HUES64 (cell line): ENCODE results near the gene DNAH3. TPM values are rescaled to one million over a fixed set of nuclear protein-coding genes. Genes with fewer than 3 reads are reported as not detected.
"Not testable (repeated sequence)": the region's sequence is repeated elsewhere in the genome, so short reads cannot be mapped to it uniquely, and the experiment has no call there.

Experiments
- H3K27ac ChIP-seq: 2 replicates; pipeline ENCODE4 v1.7.0; 2013; ENCODE audit warnings: low read depth, low read length, inconsistent platforms
- H3K27me3 ChIP-seq: 2 replicates; pipeline ENCODE4 v1.6.1; 2013; ENCODE audit warnings: mild to moderate bottlenecking, low read length; ENCODE audit not compliant: insufficient read depth
- H3K36me3 ChIP-seq: 2 replicates; pipeline ENCODE4 v1.6.1; 2013; ENCODE audit warnings: mild to moderate bottlenecking, low read length; ENCODE audit not compliant: insufficient read depth
- H3K4me1 ChIP-seq: 2 replicates; pipeline ENCODE4 v1.6.1; 2013; ENCODE audit warnings: mild to moderate bottlenecking, low read length, moderate library complexity; ENCODE audit not compliant: insufficient read depth
- H3K4me3 ChIP-seq: 2 replicates; pipeline ENCODE4 v1.5.1; 2013; ENCODE audit warnings: mild to moderate bottlenecking, low read length, moderate library complexity
- H3K9ac ChIP-seq: 2 replicates; pipeline ENCODE4 v1.6.1; 2013; ENCODE audit warnings: mild to moderate bottlenecking, low read depth, low read length
- H3K9me3 ChIP-seq: 2 replicates; pipeline ENCODE4 v1.6.1; 2013; ENCODE audit warnings: low read depth, low read length; ENCODE audit not compliant: insufficient read depth
- WGBS: fragments of 150-250, 120-280 bp; methylation state at CpG from one replicate; pipeline ENCODE4 v1.1.7; 2013; ENCODE audit warnings: missing lambda C conversion rate; 5-methylcytosine and 5-hydroxymethylcytosine counted together
- polyA plus RNA-seq, 2 experiments: library from polyadenylated mRNA; stranded (reverse); fragments of 50-300 nt; gene quantifications; one replicate each; pipeline ENCODE4 v1.2.3, GENCODE V29; 2013

DNAH3 gene, protein sequence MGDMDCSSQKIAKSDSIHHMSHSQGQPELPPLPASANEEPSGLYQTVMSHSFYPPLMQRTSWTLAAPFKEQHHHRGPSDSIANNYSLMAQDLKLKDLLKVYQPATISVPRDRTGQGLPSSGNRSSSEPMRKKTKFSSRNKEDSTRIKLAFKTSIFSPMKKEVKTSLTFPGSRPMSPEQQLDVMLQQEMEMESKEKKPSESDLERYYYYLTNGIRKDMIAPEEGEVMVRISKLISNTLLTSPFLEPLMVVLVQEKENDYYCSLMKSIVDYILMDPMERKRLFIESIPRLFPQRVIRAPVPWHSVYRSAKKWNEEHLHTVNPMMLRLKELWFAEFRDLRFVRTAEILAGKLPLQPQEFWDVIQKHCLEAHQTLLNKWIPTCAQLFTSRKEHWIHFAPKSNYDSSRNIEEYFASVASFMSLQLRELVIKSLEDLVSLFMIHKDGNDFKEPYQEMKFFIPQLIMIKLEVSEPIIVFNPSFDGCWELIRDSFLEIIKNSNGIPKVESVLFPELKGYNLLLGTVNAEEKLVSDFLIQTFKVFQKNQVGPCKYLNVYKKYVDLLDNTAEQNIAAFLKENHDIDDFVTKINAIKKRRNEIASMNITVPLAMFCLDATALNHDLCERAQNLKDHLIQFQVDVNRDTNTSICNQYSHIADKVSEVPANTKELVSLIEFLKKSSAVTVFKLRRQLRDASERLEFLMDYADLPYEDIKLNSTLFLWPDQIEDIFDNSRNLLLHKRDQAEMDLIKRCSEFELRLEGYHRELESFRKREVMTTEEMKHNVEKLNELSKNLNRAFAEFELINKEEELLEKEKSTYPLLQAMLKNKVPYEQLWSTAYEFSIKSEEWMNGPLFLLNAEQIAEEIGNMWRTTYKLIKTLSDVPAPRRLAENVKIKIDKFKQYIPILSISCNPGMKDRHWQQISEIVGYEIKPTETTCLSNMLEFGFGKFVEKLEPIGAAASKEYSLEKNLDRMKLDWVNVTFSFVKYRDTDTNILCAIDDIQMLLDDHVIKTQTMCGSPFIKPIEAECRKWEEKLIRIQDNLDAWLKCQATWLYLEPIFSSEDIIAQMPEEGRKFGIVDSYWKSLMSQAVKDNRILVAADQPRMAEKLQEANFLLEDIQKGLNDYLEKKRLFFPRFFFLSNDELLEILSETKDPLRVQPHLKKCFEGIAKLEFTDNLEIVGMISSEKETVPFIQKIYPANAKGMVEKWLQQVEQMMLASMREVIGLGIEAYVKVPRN (N-terminal part only)
- 0.55 TPM for polyA plus RNA-seq (2013, experiment 1 of 2)
- 0.70 TPM for polyA plus RNA-seq (2013, experiment 2 of 2)

DNA sequence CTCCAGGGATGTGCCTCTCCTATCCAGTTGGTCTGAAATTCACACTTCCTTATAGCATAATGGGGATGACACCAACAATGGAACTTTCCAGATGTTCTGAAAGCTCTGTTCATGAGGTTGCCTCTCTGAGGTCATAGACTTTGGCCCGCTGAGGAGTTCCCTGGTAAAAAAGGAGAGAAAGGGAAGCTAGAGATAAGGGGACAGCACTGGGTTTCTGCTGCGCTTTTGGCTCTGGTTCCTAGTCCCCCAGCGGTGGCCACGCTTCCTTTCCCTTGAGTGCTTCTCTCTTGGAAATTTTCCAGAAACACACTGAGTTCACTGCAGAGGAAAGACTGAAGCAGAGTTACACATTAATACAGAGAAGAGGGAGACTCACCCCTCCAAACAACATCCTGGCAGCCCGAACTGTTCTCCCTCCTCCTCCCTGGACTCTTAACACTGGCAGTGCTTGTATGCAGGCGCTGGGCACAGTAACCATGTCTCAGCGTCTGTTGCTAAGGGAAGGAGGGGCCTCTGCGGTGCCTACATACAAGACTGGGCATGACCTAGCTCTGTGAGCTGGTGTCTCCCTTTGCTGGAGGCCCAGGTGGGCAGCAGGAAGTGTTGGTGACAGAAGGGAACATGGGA, at the start of gene DNAH3:
Gene DNAH3, minus strand, starts transcription at position 472 of the 627 bp plus-strand sequence. CDS start 527 bp downstream, outside the sequence.
- 89% methylated on average over 8 of the region's 8 CpGs for WGBS
- no peaks in the 10 kb centered on the region for H3K4me1 ChIP-seq
- no peaks in the 10 kb centered on the region for H3K36me3 ChIP-seq
- H3K27me3 ChIP-seq, result no peaks in the 10 kb centered on the region
- no peak within 1 kb of the TSS for H3K9ac ChIP-seq
- no peaks in the 10 kb centered on the region for H3K9me3 ChIP-seq
- H3K27ac ChIP-seq, result no peak within 1 kb of the TSS
- H3K4me3 ChIP-seq, result no peak within 1 kb of the TSS

DNA sequence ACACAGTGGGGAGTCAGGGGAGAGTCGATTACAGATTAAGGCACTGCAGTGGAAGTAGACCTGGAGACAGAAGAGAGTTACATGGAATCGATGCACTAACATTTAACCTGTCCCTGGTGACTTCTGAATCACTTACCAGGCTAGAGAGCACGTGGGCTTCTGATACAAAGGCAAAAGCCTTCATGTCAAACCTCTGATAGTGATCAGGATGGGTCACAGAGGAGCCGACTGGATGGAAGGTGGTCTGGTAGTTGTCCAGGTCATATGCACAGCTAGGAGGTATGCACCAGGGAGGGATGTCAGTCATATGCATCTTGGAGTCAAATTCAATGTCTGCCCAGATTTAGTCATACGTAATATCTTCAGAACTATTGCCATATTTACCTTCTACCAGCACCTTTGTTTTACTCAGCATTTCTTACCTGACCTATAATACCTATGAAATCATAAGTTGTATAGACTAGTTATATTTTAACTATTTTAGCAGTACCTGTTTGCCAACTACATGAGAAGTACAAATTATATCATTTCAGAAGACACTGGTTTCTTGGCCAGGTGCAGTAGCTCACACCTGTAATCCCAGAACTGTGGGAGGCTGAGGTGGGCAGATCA, 49.1 kb upstream of the DNAH3 start:
- Histone ChIP-seq H3K27me3 (peaks cover 2% of the 10 kb centered on the region; the same call in 1 of the 2 replicates), H3K36me3 (no peaks in the 10 kb centered on the region), H3K9ac (no peak overlapping the region), H3K4me3 (no peak overlapping the region), H3K27ac (no peak overlapping the region), H3K4me1 (no peaks in the 10 kb centered on the region), H3K9me3 (no peaks in the 10 kb centered on the region)
- WGBS, result 90% methylated on average over 5 of the region's 5 CpGs

DNA sequence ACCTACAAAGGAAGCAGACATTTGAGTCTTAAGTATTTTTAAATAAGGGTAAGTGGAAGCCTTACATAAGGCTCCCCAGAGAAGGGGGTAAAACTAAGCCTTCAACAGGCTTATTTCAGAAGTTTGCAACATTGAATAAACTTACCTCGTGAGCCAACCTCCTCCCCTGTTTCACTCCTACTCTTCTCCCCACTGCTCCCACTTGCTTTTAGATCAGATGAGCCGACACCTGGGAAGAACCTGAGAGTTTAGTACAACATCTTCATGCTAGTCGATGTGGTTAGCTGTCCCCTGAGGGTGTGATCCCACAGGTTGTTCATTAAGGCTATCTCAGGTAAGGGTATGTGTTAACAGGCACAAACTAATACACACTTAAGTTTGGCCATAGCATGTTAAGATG, 47.0 kb upstream of the DNAH3 start:
- Histone ChIP-seq H3K27me3 (peaks cover 2% of the 10 kb centered on the region; the same call in 1 of the 2 replicates), H3K27ac (no peak overlapping the region), H3K36me3 (no peaks in the 10 kb centered on the region), H3K9ac (no peak overlapping the region), H3K9me3 (no peaks in the 10 kb centered on the region), H3K4me3 (no peak overlapping the region), H3K4me1 (no peaks in the 10 kb centered on the region)
- WGBS, result 82% methylated on average over 3 of the region's 3 CpGs

DNA sequence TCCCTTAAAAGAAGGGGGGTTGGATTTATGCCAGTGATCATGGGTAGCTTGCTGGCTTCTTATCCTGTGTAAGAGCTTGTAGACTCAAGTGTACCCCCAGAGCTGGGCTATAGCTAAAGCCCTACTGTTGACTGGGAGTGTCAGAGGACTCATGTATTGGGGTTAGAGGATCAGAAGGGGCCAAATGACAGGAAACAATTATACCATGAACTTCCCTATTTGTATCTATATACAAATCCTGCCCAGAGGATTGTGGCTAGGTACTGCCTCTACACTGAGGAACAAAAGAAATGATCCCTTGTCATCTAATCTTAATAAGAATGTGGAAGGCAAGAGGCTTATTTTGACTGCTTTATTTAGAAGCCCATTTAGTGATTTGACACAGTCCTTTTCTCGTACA, 46.5 kb upstream of the DNAH3 start:
- H3K4me1 ChIP-seq, result no peaks in the 10 kb centered on the region
- H3K9ac ChIP-seq, result no peak overlapping the region
- H3K27ac ChIP-seq, result no peak overlapping the region
- H3K4me3 ChIP-seq, result no peak overlapping the region
- H3K36me3 ChIP-seq, result no peaks in the 10 kb centered on the region
- peaks cover 2% of the 10 kb centered on the region; the same call in 1 of the 2 replicates for H3K27me3 ChIP-seq
- H3K9me3 ChIP-seq, result no peaks in the 10 kb centered on the region
- WGBS, result 89% methylated on average over 1 of the region's 1 CpG

DNA sequence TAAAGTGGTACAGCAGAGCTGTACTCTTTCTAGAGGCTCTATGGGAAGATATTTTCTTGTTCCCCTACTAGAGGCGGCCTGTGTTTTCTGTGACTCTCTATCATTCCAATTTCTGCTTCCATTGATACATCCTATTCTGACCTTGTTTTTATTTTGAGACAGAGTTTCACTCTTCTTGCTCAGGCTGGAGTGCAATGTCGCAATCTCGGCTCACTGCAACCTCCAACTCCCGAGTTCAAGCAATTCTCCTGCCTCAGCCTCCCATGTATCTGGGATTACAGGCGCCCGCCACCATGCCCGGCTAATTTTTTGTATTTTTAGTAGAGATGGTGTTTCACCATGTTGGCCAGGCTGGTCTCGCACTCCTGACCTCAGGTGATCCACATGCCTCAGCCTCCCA, 44.7 kb upstream of the DNAH3 start:
- 97% methylated on average over 8 of the region's 8 CpGs for WGBS
- not testable (repeated sequence) for H3K9me3 ChIP-seq

DNA sequence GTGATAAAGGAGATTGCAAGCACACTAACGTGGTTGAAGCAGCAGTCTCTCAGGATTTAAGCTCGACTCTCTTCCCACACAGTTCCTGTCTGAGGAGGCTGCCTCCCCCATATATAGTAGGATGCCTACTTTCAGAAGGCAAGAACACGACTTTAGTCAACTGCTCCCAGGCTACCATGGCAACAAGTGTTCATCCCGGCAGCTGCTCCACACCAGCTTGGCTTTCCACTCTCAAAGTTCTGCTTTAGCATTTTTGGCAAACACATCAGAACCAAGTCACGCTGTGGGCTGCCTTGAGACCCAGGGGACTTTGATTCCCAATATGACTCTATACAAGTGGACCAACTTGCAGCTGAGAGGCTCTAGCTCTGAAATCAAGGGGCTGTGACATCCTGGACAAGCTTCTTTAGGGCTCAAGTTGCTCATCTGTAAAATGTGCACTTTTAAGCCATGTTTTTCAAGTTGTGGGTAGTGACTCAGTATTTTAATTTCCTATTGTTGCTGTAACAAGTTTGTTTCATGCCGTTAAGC, 44.2 kb upstream of the DNAH3 start:
- Histone ChIP-seq H3K4me1 (no peaks in the 10 kb centered on the region), H3K9me3 (0 out of 2 replicates have a peak, but pooled peaks cover 2% of the 10 kb centered on the region), H3K9ac (no peak overlapping the region), H3K27me3 (peaks cover 2% of the 10 kb centered on the region; the same call in 1 of the 2 replicates), H3K4me3 (no peak overlapping the region), H3K36me3 (no peaks in the 10 kb centered on the region), H3K27ac (no peak overlapping the region)
- WGBS, result 89% methylated on average over 6 of the region's 6 CpGs

More for the DNA sequence above, 44.7 kb upstream of the DNAH3 start:
- not testable (repeated sequence) for H3K4me1 ChIP-seq, H3K27ac ChIP-seq, H3K27me3 ChIP-seq, H3K9ac ChIP-seq, H3K36me3 ChIP-seq, H3K4me3 ChIP-seq

DNA sequence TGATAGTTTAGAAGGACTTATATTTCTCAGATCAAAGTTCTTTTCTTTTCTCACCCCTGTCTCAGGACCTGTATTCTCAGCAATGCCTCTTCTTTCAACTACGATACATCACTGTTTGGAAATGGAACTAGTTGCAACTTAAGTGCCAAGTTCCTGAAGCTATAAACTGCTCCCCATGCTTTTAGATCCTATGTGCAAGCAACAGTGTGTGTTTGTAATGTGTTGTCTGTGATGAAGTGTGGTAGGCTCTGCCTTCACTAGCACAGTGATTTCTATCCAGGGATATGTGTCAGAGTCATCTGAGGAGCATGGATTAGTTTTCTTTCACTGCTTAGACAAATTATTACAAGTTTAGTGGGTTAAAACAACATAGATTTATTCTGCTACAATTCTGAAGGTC, 42.3 kb upstream of the DNAH3 start:
- H3K27ac ChIP-seq, result no peak overlapping the region
- H3K27me3 ChIP-seq, result peaks cover 2% of the 10 kb centered on the region
- H3K9ac ChIP-seq, result no peak overlapping the region
- 0 out of 2 replicates have a peak, but pooled peaks cover 4% of the 10 kb centered on the region for H3K9me3 ChIP-seq
- H3K4me3 ChIP-seq, result no peak overlapping the region
- WGBS, result 100% methylated on average over 1 of the region's 1 CpG
- 0 out of 2 replicates have a peak, but pooled peaks cover 2% of the 10 kb centered on the region for H3K4me1 ChIP-seq
- H3K36me3 ChIP-seq, result no peaks in the 10 kb centered on the region

DNA sequence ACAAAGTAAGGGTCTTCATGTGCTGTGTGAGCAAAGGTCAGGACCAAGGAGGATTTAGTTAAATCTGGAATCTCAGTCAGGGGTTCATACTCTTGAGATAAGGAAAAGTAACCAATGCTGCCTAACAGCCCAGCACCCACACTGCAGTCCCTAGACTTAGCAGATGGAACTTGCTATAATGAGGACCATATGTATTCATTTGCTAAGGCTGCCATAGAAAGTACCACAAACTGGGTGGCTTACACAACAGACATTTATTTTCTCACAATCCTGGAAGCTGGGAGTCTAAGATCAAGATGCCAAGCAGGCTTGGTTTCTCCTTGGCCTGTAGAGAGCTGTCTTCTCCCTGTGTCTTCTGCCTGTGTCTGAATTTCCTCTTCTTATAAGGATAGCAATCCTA, 40.0 kb upstream of the DNAH3 start:
- Histone ChIP-seq H3K9ac (no peak overlapping the region), H3K36me3 (no peaks in the 10 kb centered on the region), H3K4me3 (no peak overlapping the region), H3K27me3 (no peaks in the 10 kb centered on the region; the same call in 1 of the 2 replicates), H3K9me3 (0 out of 2 replicates have a peak, but pooled peaks cover 4% of the 10 kb centered on the region), H3K4me1 (0 out of 2 replicates have a peak, but pooled peaks cover 2% of the 10 kb centered on the region), H3K27ac (no peak overlapping the region)

DNA sequence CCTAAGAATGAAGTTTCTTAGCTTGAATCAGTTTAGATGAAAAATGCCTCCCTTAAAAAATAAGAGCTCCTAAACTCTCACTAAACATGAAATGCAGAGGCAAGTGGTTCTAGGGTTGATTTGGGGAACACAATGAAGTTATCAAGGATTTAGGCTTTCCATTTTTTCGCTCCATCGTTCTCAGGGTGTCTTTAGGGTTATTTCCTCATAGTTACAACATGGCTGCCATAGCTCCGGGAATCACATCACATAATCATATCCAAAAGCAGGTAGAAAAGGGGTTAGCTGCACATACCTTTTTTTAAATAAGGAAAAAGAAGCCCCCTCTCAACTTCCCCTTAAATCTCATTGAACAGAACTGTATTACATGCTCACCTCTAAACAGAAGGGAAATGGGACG, 39.4 kb upstream of the DNAH3 start:
- H3K27ac ChIP-seq, result no peak overlapping the region
- WGBS, result 98% methylated on average over 4 of the region's 4 CpGs
- H3K4me3 ChIP-seq, result no peak overlapping the region
- H3K27me3 ChIP-seq, result no peaks in the 10 kb centered on the region; the same call in 1 of the 2 replicates
- no peak overlapping the region for H3K9ac ChIP-seq
- 0 out of 2 replicates have a peak, but pooled peaks cover 2% of the 10 kb centered on the region for H3K4me1 ChIP-seq
- H3K9me3 ChIP-seq, result 0 out of 2 replicates have a peak, but pooled peaks cover 4% of the 10 kb centered on the region
- no peaks in the 10 kb centered on the region for H3K36me3 ChIP-seq

DNA sequence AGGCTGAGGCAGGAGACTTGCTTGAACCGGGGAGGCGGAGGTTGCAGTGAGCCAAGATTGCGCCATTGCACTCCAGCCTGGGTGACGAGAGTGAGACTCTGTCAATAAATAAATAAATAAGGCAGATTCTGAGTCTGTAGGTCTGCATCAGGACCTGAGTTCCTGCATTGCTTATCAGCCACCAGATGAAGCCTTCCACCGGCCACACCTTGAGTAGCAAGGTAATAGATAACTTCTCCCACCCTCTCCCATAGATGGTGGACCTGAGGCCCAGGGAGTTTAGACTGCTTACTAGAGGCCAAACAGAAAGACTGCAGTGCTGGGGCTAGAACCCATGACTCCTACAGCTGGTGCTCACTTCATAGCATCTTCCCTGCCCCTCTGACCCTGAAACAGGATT, 38.7 kb upstream of the DNAH3 start:
- 93% methylated on average over 5 of the region's 5 CpGs for WGBS
- H3K27me3 ChIP-seq, result no peaks in the 10 kb centered on the region; the same call in 1 of the 2 replicates

More for the DNA sequence above, 38.7 kb upstream of the DNAH3 start:
- Histone ChIP-seq H3K36me3 (no peaks in the 10 kb centered on the region), H3K9ac (no peak overlapping the region), H3K9me3 (0 out of 2 replicates have a peak, but pooled peaks cover 4% of the 10 kb centered on the region), H3K27ac (no peak overlapping the region), H3K4me3 (no peak overlapping the region), H3K4me1 (0 out of 2 replicates have a peak, but pooled peaks cover 2% of the 10 kb centered on the region)
